ENCODE measurements around the gene AKT3. TPM values are rescaled to one million over a fixed set of nuclear protein-coding genes. Genes with fewer than 3 reads are reported as not detected.
A peak's percentile ranks its signal among the peaks of the same experiment; 100 is the strongest.

AKT3 gene
- polyA plus RNA-seq, 2 of the 4 experiments (the other 2 are of a cell fraction): 18.4 to 43.5 TPM

DNA sequence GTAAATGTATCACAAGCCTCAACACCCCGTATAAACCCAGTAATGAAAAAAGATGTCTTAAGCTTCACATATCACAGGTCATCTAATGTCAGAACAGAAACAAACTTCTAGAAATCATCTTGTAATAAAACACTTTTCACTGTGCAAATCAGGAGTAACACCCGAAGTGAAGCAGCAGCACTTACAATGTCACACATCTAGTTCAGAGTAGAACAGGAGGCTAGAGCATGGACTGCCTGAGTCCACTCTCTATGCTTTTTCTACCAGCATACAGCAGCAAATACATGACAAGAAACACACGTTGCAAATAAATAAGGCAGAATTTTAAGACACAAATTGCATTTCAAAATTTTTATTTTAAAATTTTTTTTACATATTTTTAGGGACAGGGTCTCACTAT lies 57.2 kb downstream of the AKT3 start:
- Histone ChIP-seq H3K4me3 (no peak overlapping the region), H3K27ac (no peak overlapping the region), H3K9me3 (no peaks in the 10 kb centered on the region), H3K4me2 (peak overlapping the region; percentile 9; the same call in 1 of the 3 replicates), H3K4me1 (peaks cover 13% of the 10 kb centered on the region)
- TF ChIP-seq HOXB5 (CRISPR knock-in tag; IDR thresholded peaks at IDR 0.05): no peak
- TF ChIP-seq, protein P1, sequence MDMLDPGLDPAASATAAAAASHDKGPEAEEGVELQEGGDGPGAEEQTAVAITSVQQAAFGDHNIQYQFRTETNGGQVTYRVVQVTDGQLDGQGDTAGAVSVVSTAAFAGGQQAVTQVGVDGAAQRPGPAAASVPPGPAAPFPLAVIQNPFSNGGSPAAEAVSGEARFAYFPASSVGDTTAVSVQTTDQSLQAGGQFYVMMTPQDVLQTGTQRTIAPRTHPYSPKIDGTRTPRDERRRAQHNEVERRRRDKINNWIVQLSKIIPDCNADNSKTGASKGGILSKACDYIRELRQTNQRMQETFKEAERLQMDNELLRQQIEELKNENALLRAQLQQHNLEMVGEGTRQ (IDR thresholded peaks at IDR 0.05): no peak
- no peak for TF ChIP-seq CHD2 (IDR thresholded peaks at IDR 0.05; ENCODE audit: low read length, partially characterized antibody)
- TF ChIP-seq MAZ (IDR thresholded peaks at IDR 0.05; ENCODE audit: borderline replicate concordance, low read depth, low read length): no peak
- TF ChIP-seq BHLHE40 (IDR thresholded peaks at IDR 0.05; ENCODE audit: low read depth, low read length): no peak
- TF ChIP-seq PHF8 (IDR thresholded peaks at IDR 0.05; ENCODE audit: borderline replicate concordance, low read depth): no peak
- no peak for TF ChIP-seq FOSB (CRISPR knock-in tag; IDR thresholded peaks at IDR 0.05)
- ChIA-PET CTCF (interaction anchor here (0.7 kb wide), 1 partner anchor 9 kb away, joined by 3 read pairs; no protein-coding TSS in a partner anchor), POLR2A (interaction anchor here (0.7 kb wide), 1 partner anchor 57 kb away, joined by 3 read pairs; the partner anchor contains the start of gene AKT3)
- FAIRE-seq (no peak), DNase-seq (ENCODE audit: low read depth in 1 of 2, low spot score in 1 of 2) (no peak), ATAC-seq (peak in 1 of 2 experiments; percentile 32; a peak in 1 of 6 replicates)
- WGBS (ENCODE audit: missing lambda C conversion rate): 49% methylated on average over 3 of the region's 3 CpGs

DNA sequence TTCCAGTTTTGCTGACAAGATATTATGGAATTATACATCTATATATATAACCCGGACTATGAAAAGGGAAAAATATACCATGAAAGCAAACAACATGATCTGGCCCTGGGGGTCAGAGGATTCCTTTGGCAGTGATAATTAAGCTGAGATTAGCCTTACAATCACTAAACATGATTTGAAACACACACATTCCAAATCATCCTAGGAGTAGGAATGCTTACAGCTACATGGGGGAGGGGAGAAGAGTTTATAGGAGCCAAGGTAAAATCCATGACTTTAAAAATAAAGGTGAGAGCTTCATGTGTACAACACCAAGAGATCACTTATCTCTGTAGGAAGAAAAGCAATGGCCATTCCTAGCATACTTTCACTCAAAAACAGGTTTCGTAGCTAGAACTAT lies 57.6 kb downstream of the AKT3 start:
- ChIA-PET POLR2A (interaction anchor here (0.7 kb wide), 1 partner anchor 57 kb away, joined by 3 read pairs; the partner anchor contains the start of gene AKT3), CTCF (interaction anchor here (1.6 kb wide), 1 partner anchor 10 kb away, joined by 5 read pairs; no protein-coding TSS in a partner anchor)
- H3K4me2 ChIP-seq: peak overlapping the region; percentile 9; the same call in 2 of the 3 replicates

More for the DNA sequence above, 57.6 kb downstream of the AKT3 start:
- ATAC-seq (no peak), FAIRE-seq (peak; percentile 13), DNase-seq (ENCODE audit: low read depth in 1 of 2, low spot score in 1 of 2) (no peak)
- 71% methylated on average over 2 of the region's 2 CpGs for WGBS (ENCODE audit: missing lambda C conversion rate)
- Histone ChIP-seq H3K27ac (no peak overlapping the region; a peak in 1 of 6 replicates), H3K4me3 (no peak overlapping the region), H3K9me3 (no peaks in the 10 kb centered on the region), H3K4me1 (peaks cover 13% of the 10 kb centered on the region)
- TF ChIP-seq MAFK (IDR thresholded peaks at IDR 0.05; ENCODE audit: partially characterized antibody) (no peak), NFE2L2 (conservative IDR thresholded peaks at IDR 0.05; ENCODE audit: low read length) (no peak), POLR2AphosphoS2 (conservative IDR thresholded peaks at IDR 0.05; ENCODE audit: low read length) (no peak), CBX8 (IDR thresholded peaks at IDR 0.05) (no peak), POLR2A (IDR thresholded peaks at IDR 0.05; ENCODE audit: low read length) (no peak), CHD4 (IDR thresholded peaks at IDR 0.05; ENCODE audit: borderline replicate concordance) (no peak), KDM1A (IDR thresholded peaks at IDR 0.05; ENCODE audit: low read depth) (no peak), RCOR1 (IDR thresholded peaks at IDR 0.05; ENCODE audit: low read depth, low read length) (no peak), HOXB5 (CRISPR knock-in tag; IDR thresholded peaks at IDR 0.05) (no peak), ZSCAN20 (CRISPR knock-in tag; IDR thresholded peaks at IDR 0.05) (no peak), HDAC2 (IDR thresholded peaks at IDR 0.05) (no peak), FOXS1 (CRISPR knock-in tag; IDR thresholded peaks at IDR 0.05) (no peak), CEBPB (IDR thresholded peaks at IDR 0.05) (no peak), JUNB (IDR thresholded peaks at IDR 0.05) (no peak), KDM5A (IDR thresholded peaks at IDR 0.05) (no peak)
- TF ChIP-seq, protein P2, sequence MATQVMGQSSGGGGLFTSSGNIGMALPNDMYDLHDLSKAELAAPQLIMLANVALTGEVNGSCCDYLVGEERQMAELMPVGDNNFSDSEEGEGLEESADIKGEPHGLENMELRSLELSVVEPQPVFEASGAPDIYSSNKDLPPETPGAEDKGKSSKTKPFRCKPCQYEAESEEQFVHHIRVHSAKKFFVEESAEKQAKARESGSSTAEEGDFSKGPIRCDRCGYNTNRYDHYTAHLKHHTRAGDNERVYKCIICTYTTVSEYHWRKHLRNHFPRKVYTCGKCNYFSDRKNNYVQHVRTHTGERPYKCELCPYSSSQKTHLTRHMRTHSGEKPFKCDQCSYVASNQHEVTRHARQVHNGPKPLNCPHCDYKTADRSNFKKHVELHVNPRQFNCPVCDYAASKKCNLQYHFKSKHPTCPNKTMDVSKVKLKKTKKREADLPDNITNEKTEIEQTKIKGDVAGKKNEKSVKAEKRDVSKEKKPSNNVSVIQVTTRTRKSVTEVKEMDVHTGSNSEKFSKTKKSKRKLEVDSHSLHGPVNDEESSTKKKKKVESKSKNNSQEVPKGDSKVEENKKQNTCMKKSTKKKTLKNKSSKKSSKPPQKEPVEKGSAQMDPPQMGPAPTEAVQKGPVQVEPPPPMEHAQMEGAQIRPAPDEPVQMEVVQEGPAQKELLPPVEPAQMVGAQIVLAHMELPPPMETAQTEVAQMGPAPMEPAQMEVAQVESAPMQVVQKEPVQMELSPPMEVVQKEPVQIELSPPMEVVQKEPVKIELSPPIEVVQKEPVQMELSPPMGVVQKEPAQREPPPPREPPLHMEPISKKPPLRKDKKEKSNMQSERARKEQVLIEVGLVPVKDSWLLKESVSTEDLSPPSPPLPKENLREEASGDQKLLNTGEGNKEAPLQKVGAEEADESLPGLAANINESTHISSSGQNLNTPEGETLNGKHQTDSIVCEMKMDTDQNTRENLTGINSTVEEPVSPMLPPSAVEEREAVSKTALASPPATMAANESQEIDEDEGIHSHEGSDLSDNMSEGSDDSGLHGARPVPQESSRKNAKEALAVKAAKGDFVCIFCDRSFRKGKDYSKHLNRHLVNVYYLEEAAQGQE (IDR thresholded peaks at IDR 0.05): no peak
- TF ChIP-seq, protein P3, sequence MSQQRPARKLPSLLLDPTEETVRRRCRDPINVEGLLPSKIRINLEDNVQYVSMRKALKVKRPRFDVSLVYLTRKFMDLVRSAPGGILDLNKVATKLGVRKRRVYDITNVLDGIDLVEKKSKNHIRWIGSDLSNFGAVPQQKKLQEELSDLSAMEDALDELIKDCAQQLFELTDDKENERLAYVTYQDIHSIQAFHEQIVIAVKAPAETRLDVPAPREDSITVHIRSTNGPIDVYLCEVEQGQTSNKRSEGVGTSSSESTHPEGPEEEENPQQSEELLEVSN (IDR thresholded peaks at IDR 0.05; ENCODE audit: borderline replicate concordance, low read depth): no peak

All from A549 (cell line).